ENCODE results near the gene PTPRF.

DNA sequence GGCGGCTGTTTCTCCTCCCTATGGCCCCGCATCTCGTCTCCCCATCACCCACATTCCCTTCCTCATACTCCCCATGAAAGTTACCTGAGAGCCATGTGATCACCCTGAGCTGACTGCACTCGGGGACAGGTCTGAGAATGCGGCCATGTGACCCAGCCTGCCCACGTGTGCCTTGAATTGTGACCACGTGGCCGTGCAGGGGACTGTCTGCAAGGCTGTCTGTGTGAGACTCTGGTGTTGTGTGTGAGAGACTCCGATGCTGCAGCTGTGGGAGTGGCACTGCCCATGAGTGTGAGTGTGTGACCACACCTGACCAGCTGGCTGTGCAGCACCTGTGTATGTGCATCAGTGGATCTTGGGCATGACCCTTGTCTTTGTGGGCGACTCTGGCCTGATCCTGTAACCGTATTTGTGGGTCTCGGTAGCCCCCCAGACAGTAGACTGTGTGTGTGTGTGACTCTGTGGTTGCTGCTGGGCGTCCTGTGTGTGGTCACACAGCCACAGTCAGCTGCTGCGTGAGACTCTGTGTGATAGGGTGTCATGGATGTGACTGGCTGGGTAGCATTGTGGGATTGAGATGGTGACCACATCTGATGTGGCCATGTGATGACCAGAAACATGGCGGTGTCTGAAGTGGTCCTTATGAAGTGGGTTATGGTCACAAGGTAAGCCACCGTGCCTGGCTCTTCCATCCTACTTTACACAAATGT is 62.4 kb downstream of the PTPRF start:
- TF ChIP-seq, protein P1, sequence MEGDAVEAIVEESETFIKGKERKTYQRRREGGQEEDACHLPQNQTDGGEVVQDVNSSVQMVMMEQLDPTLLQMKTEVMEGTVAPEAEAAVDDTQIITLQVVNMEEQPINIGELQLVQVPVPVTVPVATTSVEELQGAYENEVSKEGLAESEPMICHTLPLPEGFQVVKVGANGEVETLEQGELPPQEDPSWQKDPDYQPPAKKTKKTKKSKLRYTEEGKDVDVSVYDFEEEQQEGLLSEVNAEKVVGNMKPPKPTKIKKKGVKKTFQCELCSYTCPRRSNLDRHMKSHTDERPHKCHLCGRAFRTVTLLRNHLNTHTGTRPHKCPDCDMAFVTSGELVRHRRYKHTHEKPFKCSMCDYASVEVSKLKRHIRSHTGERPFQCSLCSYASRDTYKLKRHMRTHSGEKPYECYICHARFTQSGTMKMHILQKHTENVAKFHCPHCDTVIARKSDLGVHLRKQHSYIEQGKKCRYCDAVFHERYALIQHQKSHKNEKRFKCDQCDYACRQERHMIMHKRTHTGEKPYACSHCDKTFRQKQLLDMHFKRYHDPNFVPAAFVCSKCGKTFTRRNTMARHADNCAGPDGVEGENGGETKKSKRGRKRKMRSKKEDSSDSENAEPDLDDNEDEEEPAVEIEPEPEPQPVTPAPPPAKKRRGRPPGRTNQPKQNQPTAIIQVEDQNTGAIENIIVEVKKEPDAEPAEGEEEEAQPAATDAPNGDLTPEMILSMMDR (IDR thresholded peaks at IDR 0.05; ENCODE audit: poor library complexity): no peak
- no peak for TF ChIP-seq EZH2phosphoT487 (IDR thresholded peaks at IDR 0.05; ENCODE audit: low read depth, severe bottlenecking, unreplicated experiment)

Measured in hepatocyte (in vitro differentiated cells).